ENCODE measurements around the gene MOB4.

GRCh38 chr2:197504512-197504911 lies 11.4 kb upstream of the MOB4 start:
- TF ChIP-seq CBX3 (IDR thresholded peaks at IDR 0.05; ENCODE audit: borderline replicate concordance, low read depth) (no peak), POLR2A (IDR thresholded peaks at IDR 0.05; ENCODE audit: low read depth, low read length) (no peak), POU2F2 (IDR thresholded peaks at IDR 0.05; ENCODE audit: borderline replicate concordance, low read depth, low read length) (no peak), CHD2 (IDR thresholded peaks at IDR 0.05; ENCODE audit: borderline replicate concordance, low read depth, low read length) (no peak), ZNF687 (IDR thresholded peaks at IDR 0.05) (no peak), EP300 (IDR thresholded peaks at IDR 0.05; ENCODE audit: borderline replicate concordance in 1 of 2, control insufficient read depth in 1 of 2, low read depth in 2 of 2, low read length in 2 of 2) (no peak), SP1 (IDR thresholded peaks at IDR 0.05; ENCODE audit: low read depth, low read length) (no peak), CEBPB (IDR thresholded peaks at IDR 0.05; ENCODE audit: borderline replicate concordance in 1 of 2, low read depth in 2 of 2, low read length in 2 of 2) (no peak), SIN3A (IDR thresholded peaks at IDR 0.05; ENCODE audit: low read depth, low read length) (no peak), SRF (IDR thresholded peaks at IDR 0.05; ENCODE audit: low read depth in 2 of 2, low read length in 2 of 2) (no peak), E4F1 (IDR thresholded peaks at IDR 0.05; ENCODE audit: borderline replicate concordance, partially characterized antibody) (no peak)
- TF ChIP-seq, protein P1, sequence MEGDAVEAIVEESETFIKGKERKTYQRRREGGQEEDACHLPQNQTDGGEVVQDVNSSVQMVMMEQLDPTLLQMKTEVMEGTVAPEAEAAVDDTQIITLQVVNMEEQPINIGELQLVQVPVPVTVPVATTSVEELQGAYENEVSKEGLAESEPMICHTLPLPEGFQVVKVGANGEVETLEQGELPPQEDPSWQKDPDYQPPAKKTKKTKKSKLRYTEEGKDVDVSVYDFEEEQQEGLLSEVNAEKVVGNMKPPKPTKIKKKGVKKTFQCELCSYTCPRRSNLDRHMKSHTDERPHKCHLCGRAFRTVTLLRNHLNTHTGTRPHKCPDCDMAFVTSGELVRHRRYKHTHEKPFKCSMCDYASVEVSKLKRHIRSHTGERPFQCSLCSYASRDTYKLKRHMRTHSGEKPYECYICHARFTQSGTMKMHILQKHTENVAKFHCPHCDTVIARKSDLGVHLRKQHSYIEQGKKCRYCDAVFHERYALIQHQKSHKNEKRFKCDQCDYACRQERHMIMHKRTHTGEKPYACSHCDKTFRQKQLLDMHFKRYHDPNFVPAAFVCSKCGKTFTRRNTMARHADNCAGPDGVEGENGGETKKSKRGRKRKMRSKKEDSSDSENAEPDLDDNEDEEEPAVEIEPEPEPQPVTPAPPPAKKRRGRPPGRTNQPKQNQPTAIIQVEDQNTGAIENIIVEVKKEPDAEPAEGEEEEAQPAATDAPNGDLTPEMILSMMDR (IDR thresholded peaks at IDR 0.05 in 2 of 3, conservative IDR thresholded peaks at IDR 0.05 in 1 of 3; ENCODE audit: control insufficient read depth in 2 of 3, extremely low read depth in 1 of 3, insufficient read depth in 1 of 3, low read depth in 3 of 3, low read length in 3 of 3), result no peak
